ENCODE results near the gene PHACTR1. TPM values are rescaled to one million over a fixed set of nuclear protein-coding genes. Genes with fewer than 3 reads are reported as not detected.
A peak's percentile ranks its signal among the peaks of the same experiment; 100 is the strongest.

The PHACTR1 gene
- polyA plus RNA-seq, 3 donors: 6.1 to 26.9 (median 7.6) TPM

DNA sequence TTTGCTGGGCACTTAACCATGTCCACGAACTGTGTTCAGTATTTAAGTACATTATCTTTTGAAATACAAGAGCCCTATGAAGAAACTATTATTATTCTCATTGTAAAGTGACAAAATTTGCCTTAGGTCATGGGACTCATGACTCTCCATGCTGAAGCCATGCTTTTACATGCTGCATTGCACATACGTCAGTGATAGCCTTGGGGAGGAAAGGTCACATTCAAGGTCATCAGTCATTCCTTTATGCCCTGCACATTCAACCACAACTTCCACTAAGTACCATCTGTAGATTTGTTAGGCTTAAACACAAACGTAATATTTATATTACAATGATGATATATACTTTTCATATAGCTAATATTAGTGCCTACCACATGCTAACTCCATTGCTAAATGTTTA is 319.0 kb downstream of the PHACTR1 start:
- H2AFZ ChIP-seq (ENCODE audit: insufficient read depth, low read depth, low read length, poor library complexity, severe bottlenecking): no peak overlapping the region
- no peak overlapping the region for H3K9ac ChIP-seq (ENCODE audit: insufficient read depth, low read length, poor library complexity, severe bottlenecking)
- no peaks in the 10 kb centered on the region for H3K36me3 ChIP-seq (replicated peaks in 1 of 2; ENCODE audit: control insufficient read depth in 1 of 2, insufficient read depth in 2 of 2, low read length in 2 of 2)
- no peak for DNase-seq
- no peaks in the 10 kb centered on the region for H3K27me3 ChIP-seq (ENCODE audit: control insufficient read depth in 2 of 2, insufficient read depth in 2 of 2, low read length in 2 of 2)
- Mint-ChIP-seq H3K9me3 (peaks cover 0 to 3% (median 0%) of the 10 kb centered on the region in 7 donors), H3K27me3 (ENCODE audit: low read depth in 3 of 3) (peaks cover 0 to 2% (median 0%) of the 10 kb centered on the region in 3 donors), H3K36me3 (no peaks in the 10 kb centered on the region), H3K4me1 (peaks cover 15% of the 10 kb centered on the region), H3K4me3 (no peak overlapping the region), H3K27ac (no peak overlapping the region)
- H3K4me3 ChIP-seq (replicated peaks in 1 of 3; ENCODE audit: low read depth in 2 of 3, low read length in 3 of 3): no peak overlapping the region
- no peak overlapping the region for H3K27ac ChIP-seq (ENCODE audit: low read depth in 1 of 2, low read length in 2 of 2)
- H3K79me2 ChIP-seq (ENCODE audit: insufficient read depth, low read length): no peaks in the 10 kb centered on the region
- H4K20me1 ChIP-seq (ENCODE audit: insufficient read depth, low read length): no peaks in the 10 kb centered on the region
- no CpG with 5 or more reads among the region's 3 CpGs for WGBS (ENCODE audit: insufficient coverage)
- H3K4me1 ChIP-seq (ENCODE audit: control insufficient read depth in 1 of 2, insufficient read depth in 2 of 2, low read length in 2 of 2): peaks cover 7 to 21% of the 10 kb centered on the region in 2 donors
- intact Hi-C loops (cut with micrococcal nuclease): no loop called here
- TF ChIP-seq, protein P1, sequence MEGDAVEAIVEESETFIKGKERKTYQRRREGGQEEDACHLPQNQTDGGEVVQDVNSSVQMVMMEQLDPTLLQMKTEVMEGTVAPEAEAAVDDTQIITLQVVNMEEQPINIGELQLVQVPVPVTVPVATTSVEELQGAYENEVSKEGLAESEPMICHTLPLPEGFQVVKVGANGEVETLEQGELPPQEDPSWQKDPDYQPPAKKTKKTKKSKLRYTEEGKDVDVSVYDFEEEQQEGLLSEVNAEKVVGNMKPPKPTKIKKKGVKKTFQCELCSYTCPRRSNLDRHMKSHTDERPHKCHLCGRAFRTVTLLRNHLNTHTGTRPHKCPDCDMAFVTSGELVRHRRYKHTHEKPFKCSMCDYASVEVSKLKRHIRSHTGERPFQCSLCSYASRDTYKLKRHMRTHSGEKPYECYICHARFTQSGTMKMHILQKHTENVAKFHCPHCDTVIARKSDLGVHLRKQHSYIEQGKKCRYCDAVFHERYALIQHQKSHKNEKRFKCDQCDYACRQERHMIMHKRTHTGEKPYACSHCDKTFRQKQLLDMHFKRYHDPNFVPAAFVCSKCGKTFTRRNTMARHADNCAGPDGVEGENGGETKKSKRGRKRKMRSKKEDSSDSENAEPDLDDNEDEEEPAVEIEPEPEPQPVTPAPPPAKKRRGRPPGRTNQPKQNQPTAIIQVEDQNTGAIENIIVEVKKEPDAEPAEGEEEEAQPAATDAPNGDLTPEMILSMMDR (IDR thresholded peaks at IDR 0.05): no peak
- H3K9me3 ChIP-seq (replicated peaks in 1 of 2; ENCODE audit: control insufficient read depth in 1 of 2, insufficient read depth in 1 of 2, low read length in 2 of 2): no peaks in the 10 kb centered on the region
- no peak overlapping the region for H3K4me2 ChIP-seq (replicated peaks; ENCODE audit: extremely low read depth, low read length, poor library complexity, severe bottlenecking)

DNA sequence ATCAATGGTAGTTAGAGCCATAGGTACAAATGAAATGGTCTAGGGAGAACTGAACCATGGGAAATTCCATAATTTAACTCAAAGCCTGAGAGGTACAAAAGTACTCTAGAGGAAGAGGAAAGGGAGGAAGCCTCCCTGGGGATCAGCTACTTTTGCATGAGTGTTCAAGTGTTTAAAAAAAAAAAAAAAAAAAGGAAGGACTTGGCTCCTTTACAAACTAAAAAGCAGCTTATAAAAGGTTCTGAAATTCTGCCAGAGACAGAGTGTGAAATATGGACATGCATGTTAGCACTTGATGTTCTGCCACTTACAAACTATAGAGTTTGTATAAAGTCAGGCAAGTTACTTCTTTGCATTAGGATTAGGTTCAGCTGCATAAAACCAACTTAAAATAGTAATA is 321.7 kb downstream of the PHACTR1 start:
- H3K4me3 ChIP-seq (replicated peaks in 1 of 3; ENCODE audit: low read depth in 2 of 3, low read length in 3 of 3): no peak overlapping the region
- intact Hi-C loops (cut with micrococcal nuclease): no loop called here
- Mint-ChIP-seq H3K27ac (peak overlapping the region in 1 of 7 donors; percentile 60), H3K4me3 (no peak overlapping the region), H3K27me3 (ENCODE audit: low read depth in 3 of 3) (peaks cover 0 to 3% (median 2%) of the 10 kb centered on the region in 3 donors), H3K4me1 (peaks cover 9% of the 10 kb centered on the region), H3K9me3 (peaks cover 0 to 3% (median 0%) of the 10 kb centered on the region in 7 donors), H3K36me3 (no peaks in the 10 kb centered on the region)
- no peaks in the 10 kb centered on the region for H4K20me1 ChIP-seq (ENCODE audit: insufficient read depth, low read length)
- no peak overlapping the region for H3K9ac ChIP-seq (ENCODE audit: insufficient read depth, low read length, poor library complexity, severe bottlenecking)
- no peak overlapping the region for H3K4me2 ChIP-seq (replicated peaks; ENCODE audit: extremely low read depth, low read length, poor library complexity, severe bottlenecking)
- no peak for DNase-seq
- no peaks in the 10 kb centered on the region for H3K27me3 ChIP-seq (ENCODE audit: control insufficient read depth in 2 of 2, insufficient read depth in 2 of 2, low read length in 2 of 2)
- H3K79me2 ChIP-seq (ENCODE audit: insufficient read depth, low read length): no peaks in the 10 kb centered on the region
- no peak overlapping the region for H2AFZ ChIP-seq (ENCODE audit: insufficient read depth, low read depth, low read length, poor library complexity, severe bottlenecking)
- no peak overlapping the region for H3K27ac ChIP-seq (ENCODE audit: low read depth in 1 of 2, low read length in 2 of 2)
- TF ChIP-seq, protein P1 (IDR thresholded peaks at IDR 0.05): no peak
- no peaks in the 10 kb centered on the region for H3K36me3 ChIP-seq (replicated peaks in 1 of 2; ENCODE audit: control insufficient read depth in 1 of 2, insufficient read depth in 2 of 2, low read length in 2 of 2)
- H3K4me1 ChIP-seq (ENCODE audit: control insufficient read depth in 1 of 2, insufficient read depth in 2 of 2, low read length in 2 of 2): peaks cover 0 to 11% of the 10 kb centered on the region in 2 donors
- no peaks in the 10 kb centered on the region for H3K9me3 ChIP-seq (replicated peaks in 1 of 2; ENCODE audit: control insufficient read depth in 1 of 2, insufficient read depth in 1 of 2, low read length in 2 of 2)

Measured in CD14-positive monocyte (primary cell).